Measurements from ENCODE around the gene MON2.

MON2 gene

GRCh38 chr12:62466594-62467491 lies at the start of gene MON2:
MON2 (plus strand) TSS chr12:62466826; CDS start chr12:62467208, 382 bp downstream.
- DNase-seq (ENCODE audit: low read depth) = peak; percentile 91
- peak within 1 kb of the TSS; percentile 99 for H3K4me3 ChIP-seq (ENCODE audit: low read depth, low read length)
- TF ChIP-seq MAX (IDR thresholded peaks at IDR 0.05; ENCODE audit: low read depth, low read length) (no peak), CTCF (IDR thresholded peaks at IDR 0.05; ENCODE audit: low read depth, low read length) (no peak), POLR2A (IDR thresholded peaks at IDR 0.05; ENCODE audit: extremely low read depth, insufficient read length) (peak; percentile 72)

- no peak overlapping the region for H3K4me3 ChIP-seq (ENCODE audit: low read depth, low read length)
- DNase-seq (ENCODE audit: low read depth) = no peak
Observed at GRCh38 chr12:62426089-62426488, 40.5 kb upstream of the MON2 start.

GRCh38 chr12:62429457-62429856 lies 37.2 kb upstream of the MON2 start:
- DNase-seq (ENCODE audit: low read depth) = no peak
- H3K4me3 ChIP-seq (ENCODE audit: low read depth, low read length) = no peak overlapping the region
- no peak for TF ChIP-seq MYC (IDR thresholded peaks at IDR 0.05; ENCODE audit: low read depth, low read length)

More at GRCh38 chr12:62426089-62426488, 40.5 kb upstream of the MON2 start:
- no peak for TF ChIP-seq MAX (IDR thresholded peaks at IDR 0.05; ENCODE audit: low read depth, low read length)
- no peak for TF ChIP-seq CTCF (IDR thresholded peaks at IDR 0.05; ENCODE audit: low read depth, low read length)
- TF ChIP-seq MYC (IDR thresholded peaks at IDR 0.05; ENCODE audit: low read depth, low read length) = no peak
- no peak for TF ChIP-seq POLR2A (IDR thresholded peaks at IDR 0.05; ENCODE audit: extremely low read depth, insufficient read length)

GRCh38 chr12:62434494-62435302 lies 31.9 kb upstream of the MON2 start:
- DNase-seq (ENCODE audit: low read depth) = peak; percentile 31
- TF ChIP-seq MYC (IDR thresholded peaks at IDR 0.05; ENCODE audit: low read depth, low read length) = no peak
- TF ChIP-seq POLR2A (IDR thresholded peaks at IDR 0.05; ENCODE audit: extremely low read depth, insufficient read length) = no peak
- no peak for TF ChIP-seq MAX (IDR thresholded peaks at IDR 0.05; ENCODE audit: low read depth, low read length)
- TF ChIP-seq CTCF (IDR thresholded peaks at IDR 0.05; ENCODE audit: low read depth, low read length) = no peak
- H3K4me3 ChIP-seq (ENCODE audit: low read depth, low read length) = peak overlapping the region; percentile 30

GRCh38 chr12:62435303-62436163 lies 31.1 kb upstream of the MON2 start:
- TF ChIP-seq POLR2A (IDR thresholded peaks at IDR 0.05; ENCODE audit: extremely low read depth, insufficient read length) (no peak), CTCF (IDR thresholded peaks at IDR 0.05; ENCODE audit: low read depth, low read length) (peak; percentile 76)
- DNase-seq (ENCODE audit: low read depth) = peak; percentile 67
- peak overlapping the region; percentile 30 for H3K4me3 ChIP-seq (ENCODE audit: low read depth, low read length)

GRCh38 chr12:62436164-62436503 lies 30.5 kb upstream of the MON2 start:
- H3K4me3 ChIP-seq (ENCODE audit: low read depth, low read length) = no peak overlapping the region
- TF ChIP-seq MAX (IDR thresholded peaks at IDR 0.05; ENCODE audit: low read depth, low read length) (no peak), POLR2A (IDR thresholded peaks at IDR 0.05; ENCODE audit: extremely low read depth, insufficient read length) (no peak), CTCF (IDR thresholded peaks at IDR 0.05; ENCODE audit: low read depth, low read length) (no peak), MYC (IDR thresholded peaks at IDR 0.05; ENCODE audit: low read depth, low read length) (no peak)
- DNase-seq (ENCODE audit: low read depth) = no peak
